HG03135 (cell line): ENCODE data around the gene KIF27.
"Not testable (repeated sequence)": the region's sequence is repeated elsewhere in the genome, so short reads cannot be mapped to it uniquely, and the experiment has no call there.

Experiments used
- ATAC-seq: cut with Tn5 transposase; IDR thresholded peaks from one replicate; pipeline ENCODE4 v1.9.1; 2021; ENCODE audit warnings: mild to moderate bottlenecking, moderate library complexity; ENCODE audit not compliant: unreplicated experiment

Gene KIF27

DNA sequence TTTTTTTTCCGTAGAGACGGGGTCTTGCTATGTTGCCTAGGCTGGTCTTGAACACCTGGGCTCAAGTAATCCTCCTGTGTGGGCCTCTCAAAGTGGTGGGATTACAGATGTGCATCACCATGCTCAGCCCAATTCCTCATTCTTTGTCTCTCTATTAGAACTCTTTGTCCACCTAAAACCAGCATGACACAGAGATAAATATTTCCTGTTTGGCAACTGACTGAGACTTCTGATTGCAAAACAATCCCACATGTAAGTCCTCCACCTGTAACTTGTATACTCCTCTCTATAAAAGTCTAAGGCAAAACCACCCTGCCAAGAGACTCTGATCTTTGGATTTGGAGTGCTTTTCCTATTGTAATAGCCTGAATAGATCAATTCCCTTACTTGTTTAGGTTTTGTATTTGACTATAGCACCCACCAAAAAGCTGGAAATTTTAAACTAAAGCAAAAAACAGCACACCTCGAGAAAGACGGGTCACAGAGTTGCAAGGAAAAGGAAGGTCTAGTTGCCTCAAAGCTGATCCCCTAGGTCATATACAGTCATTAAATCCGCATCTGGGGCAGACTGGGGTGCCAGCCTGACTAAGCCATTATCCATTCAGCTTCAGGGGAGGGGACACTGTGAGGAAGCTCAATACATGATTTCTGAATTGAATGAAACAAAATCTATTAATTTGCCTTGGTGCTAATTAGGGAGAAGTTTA, 13.5 kb upstream of the KIF27 start:
- no peak for ATAC-seq

DNA sequence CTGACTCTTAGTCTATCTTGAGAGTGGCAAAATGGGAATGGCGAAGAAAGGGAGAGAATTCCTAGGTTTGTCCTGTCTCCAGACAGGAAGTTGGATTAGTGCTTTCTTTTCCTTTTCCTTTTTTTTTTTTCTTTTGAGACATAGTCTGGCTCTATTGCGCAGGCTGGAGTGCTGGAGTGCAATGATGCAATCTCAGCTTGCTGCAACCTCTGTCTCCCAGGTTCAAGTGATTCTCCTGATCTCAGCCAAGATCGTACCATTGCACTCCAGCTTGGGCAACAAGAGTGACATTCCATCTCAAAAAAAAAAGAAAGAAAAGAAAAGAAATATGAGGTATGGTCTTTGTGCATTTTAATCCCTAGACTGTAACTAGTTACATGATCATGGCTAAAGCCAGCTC, 12.6 kb upstream of the KIF27 start:
- ATAC-seq: no peak

DNA sequence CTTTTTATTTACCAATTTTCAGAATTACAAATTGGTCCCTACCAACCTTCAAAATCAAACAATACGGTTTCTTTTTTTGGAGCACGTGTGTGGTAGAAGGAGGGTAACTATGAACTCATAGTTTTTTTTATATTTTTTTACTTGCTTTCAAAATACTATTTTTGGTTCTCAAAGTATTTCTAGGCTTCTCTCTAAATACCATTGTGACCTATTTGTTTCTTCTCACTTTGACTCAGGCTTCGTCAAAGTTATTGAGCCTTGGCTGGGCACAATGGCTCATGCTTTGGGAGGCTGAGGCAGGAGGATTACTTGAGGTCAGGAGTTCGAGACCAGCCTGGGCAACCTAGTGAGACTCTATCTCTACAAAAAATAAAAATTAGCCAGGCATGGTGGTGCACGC, 11.6 kb upstream of the KIF27 start:
- no peak for ATAC-seq

DNA sequence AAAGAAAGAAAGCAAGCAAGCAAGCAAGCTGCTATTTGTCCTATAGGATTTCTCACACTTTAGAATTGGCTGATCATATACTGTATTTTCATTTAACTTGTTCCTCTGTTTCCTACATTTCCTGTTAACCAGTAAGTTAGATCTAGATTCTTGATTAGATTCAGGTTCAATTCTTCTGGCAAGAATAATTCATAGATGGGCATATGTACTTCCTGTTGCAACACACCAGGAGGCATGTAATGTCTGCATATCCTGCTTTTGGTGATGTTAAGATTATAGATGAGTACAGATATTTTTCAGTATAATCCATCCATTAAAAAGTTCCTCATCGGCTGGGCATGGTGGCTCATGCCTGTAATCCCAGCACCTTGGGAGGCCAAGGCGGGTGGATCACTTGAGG, 10.8 kb upstream of the KIF27 start:
- ATAC-seq: no peak

DNA sequence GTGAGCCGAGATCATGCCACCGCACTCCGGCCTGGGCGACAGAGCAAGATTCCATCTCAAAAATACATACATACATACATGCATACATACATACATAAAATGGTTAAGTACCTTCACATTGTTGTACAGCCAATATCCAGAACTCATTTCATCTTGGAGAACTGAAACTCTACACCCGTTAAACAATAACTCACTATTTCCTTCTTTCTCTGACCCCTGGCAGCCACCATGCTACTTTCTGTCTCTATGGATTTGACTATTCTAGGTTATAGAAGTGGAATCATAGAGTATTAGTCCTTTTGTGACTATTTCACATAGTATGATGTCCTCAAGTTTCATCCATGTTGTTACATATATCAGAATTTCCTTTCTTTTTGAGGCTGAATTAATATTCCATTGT, 9.6 kb upstream of the KIF27 start:
- ATAC-seq: no peak

DNA sequence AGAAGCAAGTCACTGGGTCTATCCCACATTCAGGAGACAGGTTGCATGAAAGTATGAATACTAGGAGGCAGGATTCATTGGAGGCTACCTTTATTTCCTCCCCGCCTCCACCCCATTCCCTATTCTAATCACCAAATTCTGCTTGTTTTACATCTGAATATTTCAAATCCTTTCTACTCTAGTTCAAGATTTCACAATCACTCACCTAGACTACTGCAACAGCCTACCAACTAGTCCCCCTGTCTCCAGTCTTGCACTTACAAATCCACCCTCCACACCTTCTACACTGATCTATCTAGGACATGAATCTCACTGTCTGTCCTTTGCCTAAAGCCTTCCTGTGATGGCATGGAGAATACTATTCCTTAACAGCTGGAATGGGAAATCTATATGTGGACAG, 6.4 kb upstream of the KIF27 start:
- no peak for ATAC-seq

DNA sequence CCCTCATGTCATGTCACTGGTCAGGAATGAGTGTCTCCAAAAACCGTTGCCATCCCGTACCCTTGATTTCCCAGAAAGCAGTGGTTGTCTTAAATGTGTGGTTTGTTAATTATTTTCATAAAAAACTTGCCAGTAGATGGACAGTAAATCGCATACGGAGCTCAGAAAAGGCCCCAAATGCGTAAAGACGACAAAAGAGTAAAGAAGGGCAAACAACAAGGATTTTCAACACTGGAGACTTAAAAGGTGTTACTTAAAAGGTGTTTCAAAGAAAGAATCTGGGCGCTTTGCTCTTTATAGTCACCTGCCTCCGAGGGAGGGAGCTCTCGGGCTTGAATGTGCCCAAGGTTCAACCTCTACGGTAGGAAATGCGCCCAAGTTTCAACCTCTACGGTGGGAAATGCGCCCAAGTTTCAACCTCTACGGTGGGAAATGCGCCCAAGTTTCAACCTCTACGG, 734 bp downstream of the KIF27 start:
- peak; percentile 28 for ATAC-seq

DNA sequence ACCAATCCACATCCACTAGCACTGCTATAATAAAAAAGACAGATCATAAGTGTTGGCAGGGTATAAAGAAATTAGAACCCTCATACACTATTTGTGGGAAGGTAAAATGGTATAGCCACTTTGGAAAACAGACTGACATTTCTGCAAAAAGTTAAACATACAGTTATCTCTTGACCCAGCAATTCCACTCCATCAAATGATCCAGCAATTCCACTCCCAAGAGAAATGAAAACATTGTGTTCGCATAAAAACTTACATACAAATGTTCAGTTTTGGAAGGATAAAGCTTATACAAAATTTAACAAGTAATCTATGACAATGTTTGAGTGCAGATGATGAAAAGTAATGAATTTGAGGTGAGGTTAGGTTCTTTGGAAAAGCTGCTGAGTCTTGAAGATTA, 2.1 kb downstream of the KIF27 start:
- no peak for ATAC-seq

DNA sequence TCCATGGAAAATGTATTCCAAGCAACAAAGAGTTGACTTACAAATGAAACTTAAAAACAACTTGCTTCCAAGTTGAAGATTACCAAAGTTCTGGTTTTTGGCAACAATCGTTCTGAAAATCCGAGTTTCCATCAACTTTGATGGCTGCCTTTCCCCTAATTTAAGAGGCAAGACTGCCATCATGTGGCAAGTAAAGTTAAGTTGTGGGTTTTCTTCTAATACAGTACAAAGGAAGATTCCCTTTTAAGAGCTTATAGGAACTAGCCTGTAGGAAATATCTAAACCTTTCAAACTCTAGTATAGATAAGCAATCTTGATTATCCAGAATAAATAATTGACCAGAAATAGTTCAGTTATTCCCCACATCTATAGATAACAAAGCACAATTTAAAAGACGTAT, 9.0 kb downstream of the KIF27 start:
- peak; percentile 69 for ATAC-seq

DNA sequence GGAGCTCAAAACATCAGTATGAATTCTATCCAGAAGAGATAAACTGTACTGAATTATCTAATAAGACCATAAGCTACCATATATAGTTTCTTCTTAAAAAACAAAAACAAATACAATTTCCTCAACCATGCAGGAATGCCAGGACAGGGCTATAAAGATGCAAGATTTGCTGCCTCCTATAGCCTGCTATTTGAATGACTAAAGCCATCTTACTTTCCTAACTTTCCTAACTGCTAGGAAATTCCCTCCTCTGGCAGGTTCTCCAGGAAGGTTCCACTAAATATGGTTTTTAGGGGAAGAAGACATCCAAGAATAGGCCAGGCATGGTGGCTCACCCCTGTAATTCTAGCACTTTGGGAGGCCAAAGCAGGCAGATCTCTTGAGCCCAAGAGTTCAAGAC, 15.1 kb downstream of the KIF27 start:
- no peak for ATAC-seq

DNA sequence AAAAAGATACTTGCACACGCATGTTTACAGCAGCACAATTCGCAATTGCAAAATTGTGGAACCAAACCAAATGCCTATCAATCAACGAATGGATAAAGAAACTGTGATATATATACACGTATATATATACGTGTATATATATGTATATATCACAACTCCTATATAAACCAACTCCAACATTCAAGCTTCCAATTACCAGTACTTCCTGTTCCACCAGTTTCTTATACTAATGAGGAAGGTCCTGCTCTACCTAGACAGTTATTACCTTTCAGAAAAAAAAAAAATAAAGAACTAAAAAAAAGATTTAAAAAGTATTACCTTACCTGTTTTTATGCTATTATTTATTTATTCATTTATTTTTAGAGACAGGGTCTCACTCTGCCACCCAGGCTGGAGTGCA, 20.6 kb downstream of the KIF27 start:
- ATAC-seq: not testable (repeated sequence)

DNA sequence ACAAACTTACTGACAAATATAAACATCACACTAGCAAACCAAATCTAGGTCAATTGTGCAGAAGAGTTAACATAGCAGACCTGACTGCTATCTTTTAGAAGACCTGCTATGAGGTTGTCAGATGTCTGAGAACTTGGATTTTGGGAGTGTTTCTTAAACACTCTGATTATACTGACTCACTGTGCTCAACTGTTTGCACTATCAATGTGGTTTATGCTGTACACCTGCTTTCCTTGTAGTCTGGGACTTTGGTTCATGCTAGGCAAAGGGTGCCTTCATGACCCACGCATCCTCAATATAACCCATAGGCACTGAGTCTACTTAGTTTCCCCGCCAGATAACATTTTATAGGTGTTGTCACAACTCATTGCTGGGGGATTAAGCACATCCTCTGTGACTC, 26.9 kb downstream of the KIF27 start:
- ATAC-seq: not testable (repeated sequence)

DNA sequence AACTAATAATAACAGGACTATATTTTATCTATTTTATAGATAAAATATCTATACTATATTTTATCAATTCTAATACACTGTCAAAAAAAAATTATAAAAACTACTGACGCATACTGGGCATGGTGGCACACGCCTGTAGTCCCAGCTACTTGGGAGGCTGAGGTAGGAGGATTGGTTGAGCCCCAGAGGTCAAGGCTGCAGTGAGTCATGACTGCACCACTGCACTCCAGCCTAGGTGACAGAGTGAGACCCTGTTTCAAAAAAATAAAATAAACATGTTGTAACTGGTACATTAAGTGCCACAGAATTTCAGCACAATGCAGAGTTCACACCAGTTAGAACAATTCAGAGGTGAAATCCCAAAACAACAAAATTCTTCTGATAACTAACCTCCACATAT, 34.7 kb downstream of the KIF27 start:
- ATAC-seq: not testable (repeated sequence)

DNA sequence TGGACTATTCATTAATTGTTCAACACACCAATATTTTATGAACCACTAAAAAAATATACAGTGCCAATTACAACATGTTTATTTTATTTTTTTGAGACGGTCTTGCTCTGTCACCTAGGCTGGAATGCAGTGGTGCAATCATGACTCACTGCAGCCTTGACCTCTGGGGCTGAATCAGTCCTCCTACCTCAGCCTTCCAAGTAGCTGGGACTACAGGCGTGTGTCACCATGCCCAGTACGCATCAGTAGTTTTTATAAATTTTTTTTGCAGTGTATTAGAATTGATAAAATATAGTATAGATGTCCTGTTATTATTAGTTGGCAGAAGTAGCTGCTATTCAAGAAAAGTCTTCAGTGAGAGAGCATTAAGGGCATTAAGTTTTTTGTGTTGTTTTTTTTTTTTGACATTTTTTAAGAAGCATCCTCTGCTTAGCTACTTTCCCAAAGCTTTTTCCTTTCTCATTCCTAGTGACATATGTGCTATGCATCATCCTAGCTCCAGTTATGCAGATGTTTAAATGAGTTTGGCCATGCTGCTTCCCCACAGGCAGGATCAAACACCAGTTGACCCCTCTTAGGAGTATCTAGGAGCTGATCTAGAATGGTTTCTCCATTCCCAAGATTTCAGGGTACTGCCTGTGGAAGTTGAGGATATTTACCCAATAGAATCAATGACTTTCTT, 35.5 kb downstream of the KIF27 start:
- not testable (repeated sequence) for ATAC-seq

DNA sequence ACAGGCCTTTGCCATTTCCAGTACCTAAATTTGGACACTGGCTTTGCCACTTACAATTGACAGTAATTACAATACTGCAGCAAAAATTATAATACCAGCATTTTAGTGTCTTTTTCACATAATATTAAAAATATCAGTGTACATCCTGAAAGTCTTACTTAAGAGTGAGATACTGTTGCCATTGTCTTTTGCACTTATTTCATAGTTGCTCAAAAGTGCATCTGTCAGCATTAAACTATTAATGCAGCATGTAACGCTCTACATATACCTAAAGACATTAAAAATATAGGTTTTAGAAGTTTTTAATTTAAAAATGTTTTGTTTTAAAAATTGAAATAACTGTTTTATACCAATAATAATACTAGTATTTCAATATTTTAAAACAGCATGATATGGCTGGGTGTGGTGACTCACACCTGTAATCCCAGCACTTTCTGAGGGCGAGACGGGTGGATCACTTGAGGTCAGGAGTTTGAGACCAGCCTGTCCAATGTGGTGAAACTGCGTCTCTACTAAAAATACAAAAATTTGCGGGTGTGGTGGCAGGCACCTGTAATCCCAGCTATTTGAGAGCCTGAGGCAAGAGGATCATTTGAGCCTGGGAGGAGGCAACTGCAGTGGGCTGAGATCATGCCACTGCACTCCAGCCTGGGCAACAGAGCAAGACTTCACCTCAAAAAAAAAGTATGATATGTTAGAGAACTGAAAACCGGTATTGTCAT, 39.4 kb downstream of the KIF27 start:
- not testable (repeated sequence) for ATAC-seq

DNA sequence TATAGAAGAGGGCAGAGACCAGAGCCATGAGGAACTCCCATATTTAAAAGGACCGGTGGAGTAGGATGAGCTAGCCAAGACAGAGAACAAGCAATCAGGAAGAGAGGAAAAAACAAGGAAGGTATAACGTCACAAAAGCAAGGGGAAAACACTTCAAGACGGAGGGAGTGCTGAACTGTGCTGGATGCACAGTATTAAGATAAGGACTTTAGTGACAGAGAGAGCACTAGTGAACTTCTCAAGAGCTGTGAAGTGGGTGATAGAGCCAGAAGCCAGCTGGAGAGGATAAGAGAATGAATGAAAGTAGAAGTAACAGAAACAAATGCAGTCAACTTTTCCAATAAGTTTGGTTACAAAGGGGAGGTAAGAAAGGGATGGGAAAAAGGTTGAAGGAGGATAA, 45.7 kb downstream of the KIF27 start:
- ATAC-seq: not testable (repeated sequence)

DNA sequence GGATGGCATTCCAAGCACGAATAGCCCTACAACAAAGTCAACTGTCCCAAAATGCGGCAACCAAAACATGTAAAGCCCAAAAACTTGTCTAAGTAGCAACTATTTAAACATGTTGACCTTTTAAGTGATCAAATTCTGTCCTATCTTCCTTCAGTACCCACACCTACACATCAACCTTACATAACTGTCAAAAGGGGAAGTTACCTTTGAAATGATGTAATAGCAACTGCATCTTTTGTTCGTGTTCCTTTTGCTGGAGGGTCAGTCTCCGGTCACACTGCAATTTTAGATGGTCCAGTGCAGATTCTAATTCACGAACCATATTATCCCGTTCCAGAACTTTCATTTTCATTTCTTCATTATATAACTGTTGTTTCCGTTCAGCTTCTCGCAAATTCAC, 71.3 kb downstream of the KIF27 start:
- not testable (repeated sequence) for ATAC-seq

DNA sequence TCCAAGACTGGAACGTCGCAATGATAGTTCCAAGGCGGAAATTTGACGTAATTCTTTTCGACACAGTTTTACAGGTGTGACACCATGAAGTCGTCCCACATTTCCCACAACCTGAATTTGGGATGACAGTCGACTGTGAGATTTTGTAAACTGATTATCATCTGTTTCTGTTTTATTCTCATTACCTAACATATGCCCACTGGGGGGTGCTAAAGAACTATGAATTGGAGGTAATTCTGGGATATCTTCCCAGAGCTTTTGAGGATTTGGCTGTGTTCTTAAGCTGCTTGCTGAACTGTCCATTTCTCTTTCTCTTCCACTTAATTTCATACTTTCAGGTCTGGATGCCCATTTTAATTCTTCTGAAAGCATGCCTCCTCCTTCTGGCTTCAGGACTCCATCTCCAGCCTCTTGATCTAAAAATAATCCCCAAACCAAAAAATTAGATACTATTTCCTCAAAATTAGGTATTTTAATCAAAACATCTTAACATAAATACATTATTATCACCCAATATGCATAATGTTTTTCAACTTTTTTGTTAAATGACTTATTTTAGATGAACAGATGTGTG, 84.1 kb downstream of the KIF27 start:
- ATAC-seq: not testable (repeated sequence)

DNA sequence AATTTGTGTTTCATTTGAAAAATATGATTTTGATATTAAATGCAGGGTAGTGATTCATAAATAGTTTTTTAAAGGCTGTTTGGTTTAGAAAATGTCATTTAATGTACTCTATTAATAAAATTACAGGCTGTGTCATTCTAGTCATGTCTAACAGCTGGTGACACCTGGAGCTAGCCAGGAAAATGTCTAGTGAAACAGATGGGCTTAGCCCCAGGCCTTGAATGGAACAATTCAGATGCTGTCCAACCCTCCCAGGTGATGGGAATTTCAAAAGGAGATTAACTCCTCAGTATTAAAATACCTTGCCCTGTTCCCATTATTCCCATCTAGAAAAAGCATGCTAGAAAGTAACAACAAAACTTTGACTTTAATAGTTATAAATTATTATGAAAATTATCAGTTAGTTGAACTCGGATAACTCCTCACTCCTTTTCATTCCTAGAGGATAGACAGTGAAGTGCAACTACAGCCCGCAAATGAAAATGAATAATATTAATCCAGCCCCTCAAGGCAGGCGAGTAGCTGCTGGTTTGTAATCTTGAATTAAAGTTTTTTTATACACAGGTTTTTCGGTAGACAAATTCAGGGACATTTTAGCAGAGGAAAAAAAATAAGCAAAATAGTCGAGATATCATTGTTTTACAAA, 90.7 kb downstream of the KIF27 start:
- ATAC-seq: not testable (repeated sequence)

DNA sequence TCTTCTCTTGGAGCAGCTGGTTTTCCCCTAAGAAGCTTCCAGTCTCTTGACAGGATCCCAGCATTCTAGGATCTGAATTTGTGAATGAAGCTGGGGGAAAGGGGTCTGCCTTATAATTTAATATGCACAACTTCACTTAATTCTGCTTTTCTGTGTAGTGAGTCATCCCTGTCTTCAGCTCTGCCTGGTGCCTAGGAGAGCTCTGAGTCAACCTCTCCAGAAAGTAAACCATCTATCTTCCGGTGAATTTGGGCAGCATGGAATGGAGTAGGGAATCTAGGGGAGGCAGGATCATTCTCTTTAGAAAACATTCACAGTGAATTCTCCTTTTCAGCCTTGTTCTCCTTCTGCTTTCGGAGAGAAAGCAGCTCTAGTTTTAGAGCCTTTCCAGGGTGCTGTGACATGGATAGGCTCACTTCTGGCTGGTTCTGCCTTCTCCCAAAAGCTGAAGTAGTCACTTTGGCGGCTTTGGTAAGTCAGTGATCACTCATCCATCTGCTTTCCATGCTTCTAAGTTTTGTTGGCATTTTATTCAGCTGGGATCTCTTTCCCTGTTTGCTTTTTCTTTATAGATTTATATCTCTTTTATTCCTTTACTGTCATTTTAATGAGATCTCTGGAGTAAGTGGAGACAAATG, 96.1 kb downstream of the KIF27 start:
- not testable (repeated sequence) for ATAC-seq
